Measurements from ENCODE around the gene SMARCAL1.

DNA sequence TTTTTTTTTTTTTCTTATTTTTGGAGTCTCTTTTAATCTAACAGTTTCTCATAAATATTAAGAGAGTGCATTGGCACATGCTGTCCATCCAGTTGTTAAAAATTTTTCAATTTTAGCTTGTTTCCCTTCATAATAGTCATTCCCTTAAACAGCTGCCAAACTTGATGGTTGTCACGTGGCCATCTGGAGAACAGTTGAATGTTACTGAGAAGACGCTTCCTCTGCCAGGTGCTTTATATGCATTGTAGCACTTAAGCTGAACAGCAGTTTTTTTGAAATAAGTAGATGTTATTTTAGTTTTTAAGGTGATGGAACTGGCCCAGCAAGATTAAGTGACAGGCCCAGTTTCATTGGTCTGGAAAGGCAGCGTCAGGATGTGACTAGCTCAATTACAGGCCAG, 3.3 kb downstream of the SMARCAL1 start:
- TF ChIP-seq CTCF (IDR thresholded peaks at IDR 0.05; ENCODE audit: low read length) (no peak), EZH2phosphoT487 (IDR thresholded peaks at IDR 0.05; ENCODE audit: low read length) (no peak), EZH2 (optimal IDR thresholded peaks at IDR 0.05; ENCODE audit: low read depth, low read length) (no peak)
